GM23338 (cell line): Measurements from ENCODE around the gene CEP85. TPM values are rescaled to one million over a fixed set of nuclear protein-coding genes. Genes with fewer than 3 reads are reported as not detected.

ENCODE experiments used
- ATAC-seq: fragments of 200-7000 bp; cut with Tn5 transposase; 3 replicates; pipeline ENCODE4 v1.9.1; 2020
- DNase-seq: peaks from one replicate; pipeline ENCODE4 v3.0.0-alpha.2; 2015; ENCODE audit warnings: low spot score
- H2AFZ ChIP-seq: fragments of 200-600 bp; sonication (generic); 2 replicates; pipeline ENCODE4 v1.8.0; 2016; ENCODE audit warnings: antibody characterized with exemption, mild to moderate bottlenecking, moderate library complexity
- H3F3A ChIP-seq: fragments of 200-600 bp; sonication (generic); replicated peaks from 2 replicates; pipeline ENCODE4 v1.8.0; 2017; ENCODE audit warnings: antibody characterized with exemption, mixed run types, low read depth
- H3K27ac ChIP-seq: fragments of 200-600 bp; sonication (generic); 2 replicates; pipeline ENCODE4 v1.6.1; 2016; ENCODE audit warnings: low read depth
- H3K27me3 ChIP-seq: fragments of 200-600 bp; sonication (generic); 2 replicates; pipeline ENCODE4 v1.8.0; 2016; ENCODE audit warnings: mild to moderate bottlenecking, mixed run types, moderate library complexity; ENCODE audit not compliant: insufficient read depth
- H3K36me3 ChIP-seq: fragments of 200-600 bp; sonication (generic); 2 replicates; pipeline ENCODE4 v1.8.0; 2016; ENCODE audit warnings: mild to moderate bottlenecking; ENCODE audit not compliant: insufficient read depth
- H3K4me1 ChIP-seq: fragments of 200-600 bp; sonication (generic); 2 replicates; pipeline ENCODE4 v1.8.0; 2016; ENCODE audit warnings: mild to moderate bottlenecking, moderate library complexity; ENCODE audit not compliant: insufficient read depth
- H3K4me2 ChIP-seq: fragments of 200-600 bp; sonication (generic); 2 replicates; pipeline ENCODE4 v1.7.1; 2017; ENCODE audit warnings: mixed run types
- H3K4me3 ChIP-seq: fragments of 200-600 bp; sonication (generic); 2 replicates; pipeline ENCODE4 v1.6.1; 2016; ENCODE audit warnings: mixed run types
- H3K79me2 ChIP-seq: fragments of 200-600 bp; sonication (generic); replicated peaks from 2 replicates; pipeline ENCODE4 v1.8.0; 2017; ENCODE audit warnings: mild to moderate bottlenecking; ENCODE audit not compliant: insufficient read depth
- H3K9me2 ChIP-seq: fragments of 200-600 bp; sonication (generic); 2 replicates; pipeline ENCODE4 v1.8.0; 2017; ENCODE audit not compliant: insufficient read depth
- H4K20me1 ChIP-seq: fragments of 200-600 bp; sonication (generic); replicated peaks from 2 replicates; pipeline ENCODE4 v1.8.0; 2017; ENCODE audit warnings: mild to moderate bottlenecking; ENCODE audit not compliant: insufficient read depth
- H3K27ac Mint-ChIP-seq: 2 replicates; pipeline ENCODE4 v1.8.0; 2020; ENCODE audit warnings: inconsistent platforms, mild to moderate bottlenecking, moderate library complexity, mixed read lengths
- H3K27me3 Mint-ChIP-seq: 3 replicates; pipeline ENCODE4 v1.8.0; 2022; ENCODE audit warnings: low read depth, mild to moderate bottlenecking, moderate library complexity, mixed read lengths, inconsistent platforms; ENCODE audit not compliant: insufficient read depth, poor library complexity
- H3K36me3 Mint-ChIP-seq: 3 replicates; pipeline ENCODE4 v1.8.0; 2021; ENCODE audit warnings: low read depth, mild to moderate bottlenecking, inconsistent platforms, moderate library complexity, mixed read lengths
- H3K4me1 Mint-ChIP-seq: 3 replicates; pipeline ENCODE4 v1.8.0; 2020; ENCODE audit warnings: mild to moderate bottlenecking, inconsistent platforms, mixed read lengths
- H3K4me3 Mint-ChIP-seq: 3 replicates; pipeline ENCODE4 v1.8.0; 2021; ENCODE audit warnings: moderate library complexity, mild to moderate bottlenecking, inconsistent platforms, mixed read lengths
- H3K9me3 Mint-ChIP-seq: 3 replicates; pipeline ENCODE4 v1.8.0; 2020; ENCODE audit warnings: moderate library complexity, mild to moderate bottlenecking, inconsistent platforms, mixed read lengths
- CREB1 ChIP-seq: fragments of 250-450 bp; sonication (Bioruptor Pico); IDR thresholded peaks from 2 replicates; pipeline ENCODE4 v1.5.0; 2020; ENCODE audit warnings: low read depth, mild to moderate bottlenecking, moderate library complexity
- ETS1 ChIP-seq: IDR thresholded peaks from 2 replicates; pipeline ENCODE4 v1.6.1; 2016; ENCODE audit warnings: antibody characterized with exemption
- EZH2 ChIP-seq: fragments of 200-600 bp; sonication (generic); IDR thresholded peaks from one replicate; pipeline ENCODE4 v1.8.0; 2017; ENCODE audit warnings: antibody characterized with exemption, mild to moderate bottlenecking, low read depth; ENCODE audit not compliant: unreplicated experiment
- EZH2phosphoT487 ChIP-seq: fragments of 200-600 bp; sonication (generic); IDR thresholded peaks from one replicate; pipeline ENCODE4 v1.8.1; 2018; ENCODE audit warnings: antibody characterized with exemption; ENCODE audit not compliant: unreplicated experiment
- JUNB ChIP-seq: IDR thresholded peaks from one replicate; pipeline ENCODE4 v1.6.1; 2016; ENCODE audit warnings: antibody characterized with exemption; ENCODE audit not compliant: unreplicated experiment
- NANOG ChIP-seq: IDR thresholded peaks from 2 replicates; pipeline ENCODE4 v1.6.1; 2016; ENCODE audit warnings: antibody characterized with exemption, borderline replicate concordance
- POLR2AphosphoS5 ChIP-seq: IDR thresholded peaks from 2 replicates; pipeline ENCODE4 v1.6.1; 2016; ENCODE audit warnings: antibody characterized with exemption, low read depth
- REST ChIP-seq: IDR thresholded peaks from one replicate; pipeline ENCODE4 v1.6.1; 2018; ENCODE audit warnings: antibody characterized with exemption; ENCODE audit not compliant: unreplicated experiment
- STAT1 ChIP-seq: IDR thresholded peaks from one replicate; pipeline ENCODE4 v1.6.1; 2016; ENCODE audit warnings: antibody characterized with exemption; ENCODE audit not compliant: unreplicated experiment
- ZNF331 ChIP-seq: fragments of 250-450 bp; sonication (Bioruptor Pico); IDR thresholded peaks from 2 replicates; pipeline ENCODE4 v1.5.0; 2020; ENCODE audit warnings: low read depth, mild to moderate bottlenecking, moderate library complexity
- ZNF462 ChIP-seq: fragments of 250-450 bp; sonication (Bioruptor Pico); IDR thresholded peaks from 2 replicates; pipeline ENCODE4 v1.5.0; 2020; ENCODE audit warnings: mild to moderate bottlenecking, moderate library complexity
- polyA plus RNA-seq: library from polyadenylated mRNA; unstranded; fragments of >200 nt; fragmentation: Nextera tagmentation; extraction: Ambion mirVana; gene quantifications from 2 replicates; pipeline ENCODE4 v1.2.1, GENCODE V29; 2016
- total RNA-seq: library from RNA; depleted of rRNA; stranded (reverse); fragments of >200 nt; shearing (Covaris generic); gene quantifications from 2 replicates; pipeline ENCODE4 v1.2.3, GENCODE V29; 2014

CEP85 gene
- total and polyA plus RNA-seq, 2 experiments from 2014 or later: 12.8 to 36.8 TPM

GRCh38 chr1:26297791-26298124 is 63.8 kb downstream of the CEP85 start (continued):
- TF ChIP-seq ZNF331 (CRISPR knock-in tag): no peak
- no peak for TF ChIP-seq ZNF462
- no peak for TF ChIP-seq ETS1
- no peak for TF ChIP-seq POLR2AphosphoS5
- TF ChIP-seq STAT1: no peak

- no peaks in the 10 kb centered on the region for H3K36me3 Mint-ChIP-seq
- no peaks in the 10 kb centered on the region for H3K36me3 ChIP-seq
- H3K9me2 ChIP-seq: no peaks in the 10 kb centered on the region
- H3K27ac Mint-ChIP-seq: no peak overlapping the region
- H3K9me3 Mint-ChIP-seq: no peaks in the 10 kb centered on the region
- H3K4me3 Mint-ChIP-seq: no peak overlapping the region
- no peak overlapping the region for H3K4me3 ChIP-seq
- 0 out of 2 replicates have a peak, but pooled peaks cover under 1% of the 10 kb centered on the region for H3F3A ChIP-seq
- H2AFZ ChIP-seq: no peak overlapping the region
- H3K27me3 Mint-ChIP-seq: peaks cover 5% of the 10 kb centered on the region
- peaks cover 5% of the 10 kb centered on the region; the same call in 1 of the 2 replicates for H3K4me1 ChIP-seq
- peaks cover 3% of the 10 kb centered on the region; the same call in 2 of the 3 replicates for H3K4me1 Mint-ChIP-seq
- 0 out of 2 replicates have a peak, but pooled peaks cover 6% of the 10 kb centered on the region for H3K79me2 ChIP-seq
- no peak overlapping the region for H3K4me2 ChIP-seq
- no peaks in the 10 kb centered on the region for H3K27me3 ChIP-seq
- ATAC-seq: no peak
- no peak for DNase-seq
- H4K20me1 ChIP-seq: no peaks in the 10 kb centered on the region
- no peak overlapping the region for H3K27ac ChIP-seq
- TF ChIP-seq POLR2AphosphoS5: no peak
- no peak for TF ChIP-seq CREB1 (CRISPR knock-in tag)
- TF ChIP-seq REST: no peak
- TF ChIP-seq JUNB: no peak
- no peak for TF ChIP-seq EZH2
- no peak for TF ChIP-seq ZNF331 (CRISPR knock-in tag)
- no peak for TF ChIP-seq EZH2phosphoT487
- no peak for TF ChIP-seq NANOG
Observed at GRCh38 chr1:26300578-26301275, 66.7 kb downstream of the CEP85 start.
